GM21526 (cell line): Measurements from ENCODE around the gene DMBX1.

Experiments
- ATAC-seq: cut with Tn5 transposase; IDR thresholded peaks from one replicate; pipeline ENCODE4 v1.9.1; 2021; ENCODE audit warnings: moderate library complexity; ENCODE audit not compliant: unreplicated experiment, low FRiP score

DMBX1 gene

GRCh38 chr1:46489638-46490405 is at the start of gene DMBX1:
Gene DMBX1 (plus strand): TSS chr1:46489836. CDS start chr1:46507011, 17,175 bp downstream.
- ATAC-seq = no peak

- no peak for ATAC-seq
These were observed 49.2 kb upstream of the DMBX1 start for GRCh38 chr1:46440478-46440877.

GRCh38 chr1:46442317-46443161 is 47.1 kb upstream of the DMBX1 start:
- peak; percentile 69 for ATAC-seq

GRCh38 chr1:46444466-46444865 is 45.2 kb upstream of the DMBX1 start:
- no peak for ATAC-seq

- ATAC-seq = no peak
These were observed 43.8 kb upstream of the DMBX1 start for GRCh38 chr1:46445773-46446256.

- no peak for ATAC-seq
These were observed 42.8 kb upstream of the DMBX1 start for GRCh38 chr1:46446646-46447498.

GRCh38 chr1:46447499-46448108 is 42.0 kb upstream of the DMBX1 start:
- ATAC-seq = no peak

- ATAC-seq = no peak
These were observed 41.3 kb upstream of the DMBX1 start for GRCh38 chr1:46448109-46448911.

- ATAC-seq = no peak
These were observed 40.1 kb upstream of the DMBX1 start for GRCh38 chr1:46449223-46450159.

- ATAC-seq = no peak
These were observed 39.5 kb upstream of the DMBX1 start for GRCh38 chr1:46450160-46450517.

- no peak for ATAC-seq
These were observed 37.4 kb upstream of the DMBX1 start for GRCh38 chr1:46451948-46452930.

GRCh38 chr1:46452931-46453325 is 36.7 kb upstream of the DMBX1 start:
- no peak for ATAC-seq

- ATAC-seq = no peak
These were observed 36.2 kb upstream of the DMBX1 start for GRCh38 chr1:46453449-46453848.

GRCh38 chr1:46455951-46456350 is 33.7 kb upstream of the DMBX1 start:
- no peak for ATAC-seq

GRCh38 chr1:46456411-46456963 is 33.1 kb upstream of the DMBX1 start:
- ATAC-seq = no peak

GRCh38 chr1:46457178-46457577 is 32.5 kb upstream of the DMBX1 start:
- ATAC-seq = no peak

GRCh38 chr1:46458190-46458589 is 31.4 kb upstream of the DMBX1 start:
- ATAC-seq = no peak
